Measurements from ENCODE around the gene HACD2.
"Not testable (repeated sequence)": the region's sequence is repeated elsewhere in the genome, so short reads cannot be mapped to it uniquely, and the experiment has no call there.

The HACD2 gene, protein sequence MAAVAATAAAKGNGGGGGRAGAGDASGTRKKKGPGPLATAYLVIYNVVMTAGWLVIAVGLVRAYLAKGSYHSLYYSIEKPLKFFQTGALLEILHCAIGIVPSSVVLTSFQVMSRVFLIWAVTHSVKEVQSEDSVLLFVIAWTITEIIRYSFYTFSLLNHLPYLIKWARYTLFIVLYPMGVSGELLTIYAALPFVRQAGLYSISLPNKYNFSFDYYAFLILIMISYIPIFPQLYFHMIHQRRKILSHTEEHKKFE
- total RNA-seq = 24.8 to 91.8 (median 69.6) reads per million in 18 experiments

DNA sequence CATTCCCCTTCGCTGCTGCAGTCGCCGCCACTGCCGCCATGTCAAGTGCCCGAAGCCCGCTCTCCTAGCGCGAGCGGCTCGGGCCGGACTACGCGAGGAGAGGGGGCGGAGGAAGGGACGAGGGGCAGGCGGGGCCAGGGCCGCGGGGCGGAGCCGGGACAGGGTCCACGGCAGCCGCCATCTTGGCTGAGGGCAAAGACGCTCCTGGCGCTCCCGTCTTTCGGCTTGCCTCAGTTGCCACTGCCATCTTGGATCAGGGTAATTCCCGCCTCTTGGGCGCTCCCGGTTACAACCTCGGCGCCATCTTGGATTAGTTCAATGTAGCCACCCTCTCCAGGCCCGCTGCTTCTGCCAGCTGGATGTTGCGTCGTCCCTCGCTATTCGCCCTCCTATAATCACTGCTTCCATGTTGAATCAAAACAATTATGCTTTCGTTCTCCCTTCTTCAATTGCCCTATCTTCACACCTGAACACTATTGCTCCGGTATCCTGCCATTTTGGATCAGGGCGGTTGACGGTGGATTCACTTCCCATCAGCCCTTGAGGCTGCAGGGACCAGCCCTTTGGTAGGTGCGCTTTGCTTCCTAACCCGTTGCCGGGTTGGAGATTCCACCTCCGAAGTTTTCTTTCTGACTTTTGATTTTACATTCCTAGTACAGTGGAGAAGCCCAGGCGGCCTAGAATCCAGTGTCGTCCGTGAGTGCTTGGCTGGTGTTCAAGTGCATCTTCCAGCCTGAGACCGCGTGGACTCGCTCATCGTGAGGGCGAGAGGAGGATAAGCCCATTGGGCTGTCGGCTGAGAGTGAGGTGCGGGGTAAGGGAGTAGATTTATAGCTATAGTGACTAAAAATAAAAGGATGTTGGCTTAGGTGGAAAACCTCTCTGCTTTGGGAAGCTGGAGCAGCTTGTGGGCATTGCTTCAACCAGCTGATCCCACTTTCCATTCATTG is at the start of gene HACD2:
HACD2 (minus strand) TSS at position 66 of the 950 bp plus-strand sequence; CDS start at position 40, 26 bp downstream.
- peak; percentile 98 for DNase-seq

DNA sequence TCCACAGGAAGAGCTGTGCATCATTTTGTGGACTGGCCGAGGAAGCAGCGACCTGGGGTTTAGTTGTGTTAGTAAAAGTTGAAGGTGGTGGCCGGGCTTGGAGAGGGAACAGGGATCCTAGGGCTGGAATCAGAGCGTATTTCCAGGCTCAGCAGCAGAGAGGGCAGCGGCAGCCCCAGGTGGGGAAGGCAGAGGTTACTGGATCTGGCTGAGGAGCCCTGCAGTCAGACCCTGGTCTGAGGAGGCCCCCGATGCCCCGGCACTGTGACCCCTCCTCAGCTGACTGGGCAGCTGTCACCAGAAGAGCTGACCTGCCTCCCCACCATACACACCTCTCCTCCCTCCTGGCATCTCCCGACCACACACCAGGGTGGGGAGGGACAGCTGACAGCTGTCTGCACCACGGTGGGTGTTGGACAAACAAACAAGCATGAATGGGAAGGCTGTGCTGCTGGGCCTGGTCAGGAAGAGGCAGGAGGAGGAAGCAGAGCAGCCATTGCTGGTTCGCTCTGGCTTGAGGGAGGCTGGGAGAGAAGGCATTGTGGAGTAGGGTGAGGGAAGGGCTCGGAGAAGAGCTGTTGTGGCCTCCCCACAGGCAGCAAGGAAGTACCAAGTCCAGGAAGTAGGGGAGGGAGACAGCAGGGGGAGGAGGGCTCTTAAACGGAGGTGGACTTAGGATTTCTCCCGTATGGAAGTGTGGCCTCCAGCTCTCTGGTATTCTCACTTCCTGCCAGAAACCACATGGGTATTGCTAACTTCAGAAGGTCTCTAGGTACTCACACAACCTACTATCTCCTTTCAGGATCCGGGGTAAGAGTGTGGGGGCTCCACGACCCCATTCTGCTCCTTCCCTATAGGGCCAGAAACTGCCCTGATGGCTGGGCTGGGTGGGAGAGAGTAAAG is 49.5 kb upstream of the HACD2 start:
- DNase-seq = no peak

DNA sequence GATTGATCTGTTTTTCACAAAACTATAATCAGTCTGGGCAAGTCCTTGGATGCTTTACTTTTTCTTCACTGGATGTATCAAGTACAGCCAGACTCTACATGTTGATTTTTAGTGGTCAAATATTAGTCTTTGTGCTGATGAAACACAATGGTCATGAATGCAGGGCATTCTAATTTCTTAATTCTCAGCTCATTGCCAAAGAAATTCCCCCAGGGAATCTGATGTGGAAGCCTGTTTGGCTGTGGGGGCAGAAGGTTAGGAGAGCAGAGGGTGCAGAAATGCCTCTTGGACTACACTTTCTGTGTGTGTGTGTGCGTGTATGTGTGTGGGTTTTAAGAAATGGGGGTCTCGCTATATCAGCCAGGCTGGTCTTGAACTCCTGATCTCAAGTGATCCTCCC is 48.7 kb upstream of the HACD2 start:
- no peak for DNase-seq

DNA sequence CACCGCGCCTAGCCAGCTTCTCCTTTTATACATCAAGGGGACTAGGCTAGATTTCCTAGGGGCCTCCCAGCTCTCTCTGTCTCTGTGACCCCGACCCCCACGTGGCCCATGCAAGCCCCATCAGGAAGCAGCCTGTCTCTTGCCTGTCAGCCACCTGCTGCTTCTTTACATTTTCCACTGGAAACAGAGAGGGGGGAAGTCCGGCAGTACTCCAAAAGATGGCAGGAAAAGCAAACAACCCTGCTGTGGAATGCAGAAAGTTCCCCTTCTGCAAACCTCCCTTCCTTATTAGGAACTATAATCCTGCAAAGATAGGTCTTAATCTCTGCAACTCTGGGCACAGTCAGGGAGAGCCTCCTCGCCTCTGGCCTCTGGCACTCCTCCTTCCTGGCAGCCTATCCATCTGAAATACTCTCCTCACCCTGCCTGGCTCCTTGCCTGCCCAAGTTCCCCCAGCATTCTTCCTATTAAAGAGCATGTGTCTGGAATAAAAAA is 47.4 kb upstream of the HACD2 start:
- DNase-seq = no peak

DNA sequence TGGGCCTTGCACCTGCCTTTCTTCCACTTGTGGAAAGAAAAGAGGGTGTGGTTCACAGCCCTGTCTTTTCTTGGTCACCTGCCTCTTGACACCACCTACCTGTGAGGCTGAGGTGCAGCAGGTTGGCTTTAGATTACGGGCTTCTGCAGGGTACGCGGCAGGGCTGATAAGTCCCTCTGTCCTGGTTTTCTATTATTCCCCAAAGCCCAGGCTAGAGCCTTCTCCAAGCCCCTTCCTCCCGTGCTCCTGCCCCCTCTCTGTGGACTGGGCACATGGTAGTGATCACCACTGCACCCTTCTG is 44.8 kb upstream of the HACD2 start:
- no peak for DNase-seq

DNA sequence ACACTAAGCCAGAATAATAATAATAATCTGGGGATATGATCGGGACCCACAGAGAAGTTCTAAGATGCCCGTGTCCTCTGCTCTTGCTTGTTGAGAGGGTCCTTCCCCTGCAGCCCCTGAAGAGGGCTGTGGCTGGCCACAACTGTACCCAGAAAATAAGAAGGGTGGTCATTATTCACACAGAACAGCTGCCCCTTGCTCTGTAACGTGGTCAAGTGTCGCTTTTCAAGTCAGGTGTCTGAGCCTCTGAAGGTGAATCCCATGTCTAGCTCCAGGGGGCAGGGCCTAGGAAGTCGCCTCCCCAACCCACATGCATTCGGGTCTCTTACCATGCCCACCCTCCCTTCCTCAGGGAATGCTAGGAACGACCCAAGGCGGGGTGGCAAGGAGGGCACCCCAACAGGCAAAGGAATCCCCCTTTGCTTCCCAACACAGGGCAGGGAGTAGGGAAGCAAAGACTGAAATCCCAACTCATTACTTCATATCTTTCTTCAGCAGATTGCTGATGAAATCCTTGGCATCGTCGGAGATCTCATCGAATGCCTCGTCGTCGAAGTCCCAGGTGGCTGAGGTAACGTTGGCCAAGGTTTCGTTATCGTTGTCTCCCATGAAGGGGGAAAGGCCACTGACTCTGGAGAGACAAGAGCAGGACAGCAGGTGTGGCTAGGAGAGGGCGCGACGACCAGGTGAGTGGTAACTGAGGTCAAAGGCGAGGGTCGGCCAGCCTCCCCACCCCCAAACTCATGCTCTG is 44.3 kb upstream of the HACD2 start:
- no peak for DNase-seq

DNA sequence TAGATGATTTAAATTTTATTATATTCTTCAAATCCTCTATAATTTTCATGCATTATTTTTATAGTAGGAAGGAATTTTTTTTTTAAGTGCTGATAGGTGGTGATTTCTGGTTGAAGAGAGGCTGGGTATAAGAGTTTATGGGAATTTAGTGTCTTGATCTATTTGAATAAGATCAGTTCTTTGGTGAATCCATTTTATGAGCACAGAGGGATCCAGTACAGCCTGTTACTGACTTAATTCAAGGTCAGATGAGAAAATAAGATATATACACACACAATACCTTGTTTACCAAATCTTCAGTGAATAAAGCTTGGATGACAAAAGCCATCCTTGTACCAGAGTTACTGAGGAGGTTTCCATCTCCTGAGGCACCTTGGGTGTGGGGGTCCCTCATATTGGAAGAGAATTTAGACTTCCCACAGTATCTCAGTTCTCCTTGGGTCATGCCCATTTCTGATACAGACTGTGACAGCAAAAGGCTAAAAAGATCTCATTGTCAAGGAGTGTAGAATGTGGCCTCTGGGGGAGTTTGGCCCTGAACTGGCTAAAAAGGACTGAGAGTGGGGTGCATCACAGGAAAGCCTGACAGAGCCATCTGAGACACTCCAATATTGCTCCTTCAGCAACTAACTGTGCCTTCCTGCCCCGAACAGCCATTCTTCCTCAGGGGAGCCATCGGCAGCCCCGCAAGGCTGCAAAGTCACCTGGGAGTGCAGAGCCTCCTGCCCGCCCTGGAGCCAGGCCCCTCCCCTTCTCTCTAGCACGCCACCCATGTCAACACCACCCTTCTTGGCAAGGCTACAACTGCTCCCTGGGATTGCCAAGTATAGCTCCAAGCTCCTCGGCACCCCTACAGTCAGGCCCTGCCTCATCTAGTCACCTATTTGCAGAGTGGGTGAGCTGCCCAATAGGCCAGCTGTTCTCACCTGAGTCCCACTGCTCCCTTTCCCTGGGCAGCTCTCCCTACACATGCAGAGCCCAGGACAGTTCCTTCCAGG is 43.1 kb upstream of the HACD2 start:
- DNase-seq = no peak

DNA sequence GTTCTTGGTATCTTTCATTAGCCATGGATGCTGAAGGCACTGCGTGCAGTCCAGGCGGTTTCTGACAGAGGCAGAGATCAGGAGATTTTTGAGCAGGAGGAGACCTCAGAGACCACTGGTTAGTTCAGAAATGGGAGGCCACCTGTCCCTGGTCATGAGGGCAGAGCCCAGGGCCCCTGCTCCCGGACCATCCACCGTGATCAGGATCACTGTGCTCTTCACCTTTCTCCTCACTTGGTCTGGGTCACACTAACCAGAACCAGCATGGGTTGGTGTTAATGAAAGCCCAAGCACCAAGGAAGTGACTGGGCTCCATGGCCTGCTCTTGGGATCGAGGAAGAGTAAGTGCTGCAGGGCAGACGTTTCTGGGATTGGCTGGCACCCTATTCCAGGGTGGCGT is 42.0 kb upstream of the HACD2 start:
- no peak for DNase-seq

DNA sequence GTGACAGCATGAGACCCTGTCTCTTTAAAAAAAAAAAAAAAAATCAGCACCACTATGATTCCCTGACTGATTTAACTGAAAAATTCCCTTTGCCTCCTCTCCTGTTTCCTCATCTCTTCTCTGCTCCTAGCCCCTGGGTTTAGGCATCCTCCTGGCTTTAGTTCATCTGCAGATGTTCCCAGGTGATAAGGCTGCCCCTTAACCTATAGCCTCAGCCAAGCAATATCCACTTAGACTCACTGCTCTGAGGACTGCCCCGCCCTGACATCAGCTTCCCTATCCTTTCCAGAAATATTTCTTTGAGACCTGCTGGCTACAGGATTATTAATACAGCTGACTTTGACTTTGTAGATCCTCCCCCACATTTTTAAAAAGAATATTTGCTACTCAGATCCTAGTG is 39.4 kb upstream of the HACD2 start:
- DNase-seq = no peak

DNA sequence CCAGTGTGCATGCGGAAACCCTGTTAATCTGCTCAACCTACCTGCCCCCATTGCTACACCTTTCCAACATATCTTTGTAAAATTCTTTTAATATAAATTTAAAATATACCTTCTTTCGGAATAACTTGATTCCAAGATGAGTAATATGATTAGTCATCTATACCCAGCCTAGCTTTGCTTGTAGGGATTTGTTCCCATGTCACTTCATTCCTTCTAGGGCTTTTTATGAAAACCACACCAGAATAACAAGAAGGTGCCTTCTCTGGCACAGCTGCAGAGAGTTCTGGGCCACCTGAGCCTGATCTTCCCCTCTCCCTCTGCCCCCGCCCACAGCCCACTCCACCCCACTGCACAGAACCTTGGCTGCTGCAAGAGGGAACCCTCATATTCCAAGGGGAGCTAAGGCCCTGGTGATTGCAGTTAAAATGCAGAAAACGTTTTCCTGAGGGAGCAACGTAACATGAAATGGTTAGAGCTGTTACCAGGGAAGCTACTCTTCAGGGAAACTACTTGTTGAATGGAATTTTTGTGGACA is 38.6 kb upstream of the HACD2 start:
- DNase-seq = no peak

DNA sequence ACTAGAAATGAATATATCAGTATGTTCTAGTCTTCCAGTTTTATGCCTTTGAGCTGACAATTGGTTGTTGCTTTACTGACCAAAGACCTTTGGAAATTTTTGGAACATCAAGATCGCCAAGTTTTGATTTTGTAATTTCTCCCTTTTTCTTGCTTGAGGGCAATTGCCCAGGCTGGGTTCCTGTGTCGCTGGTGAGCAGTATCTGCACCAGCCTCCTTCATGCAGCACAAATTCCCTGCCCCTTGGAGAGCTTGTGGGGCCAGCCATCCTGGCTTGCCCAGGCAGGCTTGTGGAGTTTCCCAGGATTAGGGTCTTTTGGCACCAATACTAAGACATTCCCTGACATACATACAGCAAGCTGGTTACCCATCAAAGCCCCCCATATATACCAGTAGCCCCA is 37.9 kb upstream of the HACD2 start:
- DNase-seq = no peak

DNA sequence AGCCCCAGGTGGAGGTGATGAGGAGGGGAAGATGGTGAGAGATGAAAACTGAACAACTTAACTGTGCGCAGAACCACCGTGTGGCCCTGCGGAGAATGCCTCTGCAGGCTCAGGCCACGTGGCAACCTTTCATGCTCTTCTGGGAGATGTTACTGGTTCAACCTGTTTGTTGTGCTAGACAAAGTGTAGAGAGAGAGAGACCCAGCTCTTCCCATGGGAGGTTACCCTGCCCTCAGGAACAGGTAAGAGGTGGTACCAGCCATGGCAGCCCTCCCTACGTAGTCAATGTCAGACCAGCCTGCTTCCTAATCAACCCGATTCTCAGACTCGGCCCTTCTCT is 37.0 kb upstream of the HACD2 start:
- no peak for DNase-seq

DNA sequence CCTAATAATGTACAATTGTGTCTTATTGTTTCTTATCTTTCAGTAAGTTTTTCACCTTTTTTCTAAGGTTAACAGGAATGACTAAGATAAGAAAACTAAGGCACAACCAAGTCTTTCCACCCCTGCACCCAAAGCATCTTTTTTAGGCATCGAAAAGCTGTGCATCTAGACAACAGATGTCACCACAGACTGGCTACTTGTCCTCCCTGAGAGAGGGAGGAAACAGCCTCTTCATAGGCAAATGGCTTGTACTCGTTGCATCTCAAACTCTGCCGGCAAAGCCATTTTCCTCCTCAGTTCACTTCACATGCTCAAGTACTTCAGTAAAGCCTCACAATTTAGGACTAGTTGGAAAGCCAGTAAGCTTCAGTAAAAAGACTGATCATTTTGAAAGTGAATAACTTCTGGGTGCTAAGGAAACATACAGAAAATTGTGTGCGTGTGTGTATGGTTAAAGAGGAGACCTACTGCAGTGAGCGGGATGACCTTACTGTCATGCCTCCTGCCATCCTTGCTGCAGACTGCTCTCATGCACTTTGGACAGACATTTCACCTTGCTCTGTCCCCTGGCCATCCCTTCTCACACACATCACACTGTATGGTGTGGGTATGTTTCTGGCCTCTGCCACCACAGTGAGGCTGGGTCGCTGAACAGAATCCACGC is 36.5 kb upstream of the HACD2 start:
- DNase-seq = no peak

DNA sequence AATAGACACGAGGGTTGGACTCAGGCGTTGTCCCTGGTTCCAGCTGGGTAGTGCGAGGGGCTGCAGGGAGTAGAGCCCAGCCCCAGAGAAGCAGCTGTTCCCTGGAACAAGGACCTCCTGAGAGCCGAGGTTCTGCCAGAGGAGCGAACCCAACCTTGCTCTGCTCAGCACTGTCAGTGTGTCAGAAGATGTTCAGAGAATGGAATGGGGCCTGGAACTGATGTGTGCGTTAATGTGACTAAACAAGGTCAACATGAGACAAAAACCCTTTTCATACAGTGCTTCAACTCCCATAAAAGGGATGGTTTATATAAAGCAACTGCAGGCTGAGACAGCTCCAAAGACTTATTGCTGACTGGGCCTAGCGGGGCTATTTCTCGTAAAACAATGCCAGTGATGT is 35.5 kb upstream of the HACD2 start:
- DNase-seq = no peak

DNA sequence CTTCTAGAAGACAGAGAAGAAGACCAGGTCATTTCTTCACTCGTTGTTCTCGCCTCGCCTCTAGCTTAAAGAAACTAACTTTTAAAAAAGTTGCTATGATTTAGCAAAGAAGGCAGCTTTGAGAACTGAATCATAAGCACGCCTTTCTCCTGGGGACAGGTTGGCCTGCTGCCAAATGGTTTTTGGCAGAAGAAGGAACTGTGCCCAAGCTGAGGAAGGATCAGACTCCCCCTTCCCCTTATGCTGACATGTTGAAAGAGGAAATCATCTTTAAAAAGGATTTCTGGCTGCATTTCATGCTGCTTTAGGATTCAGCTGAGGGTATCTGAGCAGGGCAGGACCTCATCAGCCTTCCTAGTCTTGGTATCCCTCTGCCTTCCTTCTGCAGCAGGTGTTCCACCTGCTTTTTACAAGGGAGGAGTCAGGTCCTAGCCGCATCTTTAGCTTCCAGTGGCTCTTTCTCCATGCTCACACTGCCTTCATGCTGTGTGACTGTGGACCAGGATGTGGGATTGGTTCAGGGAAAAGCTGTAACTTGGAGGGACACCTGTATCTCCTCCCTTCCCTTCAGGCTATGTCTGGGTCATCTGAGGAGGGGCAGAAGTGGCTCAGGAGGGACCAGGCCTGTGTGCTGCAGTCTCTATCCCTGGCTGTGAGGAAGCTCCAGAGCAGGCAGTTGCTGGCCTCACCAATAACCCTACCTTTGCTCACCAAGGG is 34.1 kb upstream of the HACD2 start:
- DNase-seq = peak; percentile 95

DNA sequence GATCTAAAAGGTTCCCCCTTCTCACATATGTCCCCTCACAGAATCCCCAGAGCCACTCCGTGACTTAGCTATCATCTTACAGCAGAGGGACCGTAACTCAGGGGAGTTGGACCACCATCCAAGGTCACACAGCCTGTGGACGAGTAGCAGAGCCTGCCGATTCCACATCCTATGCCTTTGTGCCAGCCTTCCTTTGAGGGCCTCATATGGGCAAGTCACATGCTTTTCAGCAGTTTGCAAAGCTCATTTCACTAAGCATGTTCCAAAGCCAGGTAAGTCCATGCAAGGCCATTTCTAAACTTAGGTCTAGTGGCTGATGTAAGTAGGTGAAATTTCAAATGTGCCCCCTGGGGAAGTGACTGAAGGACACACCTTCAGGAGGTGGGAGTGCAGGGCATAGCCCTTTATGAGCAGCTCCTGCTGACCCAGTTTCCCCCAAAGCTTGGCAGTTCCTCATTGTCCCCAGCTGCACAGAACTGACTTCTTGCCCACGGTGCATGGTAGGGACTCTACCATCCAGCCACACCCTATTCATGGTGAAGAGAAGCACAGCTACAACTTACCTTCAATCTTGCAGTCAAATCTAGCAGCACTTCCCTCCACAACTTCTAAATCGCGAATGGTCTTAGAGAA is 33.3 kb upstream of the HACD2 start:
- DNase-seq = no peak

DNA sequence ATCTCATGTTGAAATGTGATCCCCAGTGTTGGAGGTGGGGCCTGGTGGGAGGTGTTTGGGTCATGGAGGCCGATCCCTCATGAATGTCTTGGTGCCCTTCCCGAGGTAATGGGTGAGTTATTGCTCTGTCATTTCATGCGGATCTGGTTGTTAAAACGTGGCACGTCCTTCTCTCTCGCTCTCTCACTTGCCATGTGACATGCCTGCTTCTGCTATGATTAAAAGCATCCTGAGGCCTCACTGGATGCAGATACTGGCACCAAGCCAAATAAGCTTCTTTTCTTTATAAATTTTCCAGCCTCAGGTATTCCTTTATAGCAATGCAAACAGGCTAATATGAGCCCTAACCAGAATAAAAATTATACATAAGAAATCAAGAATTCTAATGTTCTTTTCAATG is 31.7 kb upstream of the HACD2 start:
- no peak for DNase-seq

DNA sequence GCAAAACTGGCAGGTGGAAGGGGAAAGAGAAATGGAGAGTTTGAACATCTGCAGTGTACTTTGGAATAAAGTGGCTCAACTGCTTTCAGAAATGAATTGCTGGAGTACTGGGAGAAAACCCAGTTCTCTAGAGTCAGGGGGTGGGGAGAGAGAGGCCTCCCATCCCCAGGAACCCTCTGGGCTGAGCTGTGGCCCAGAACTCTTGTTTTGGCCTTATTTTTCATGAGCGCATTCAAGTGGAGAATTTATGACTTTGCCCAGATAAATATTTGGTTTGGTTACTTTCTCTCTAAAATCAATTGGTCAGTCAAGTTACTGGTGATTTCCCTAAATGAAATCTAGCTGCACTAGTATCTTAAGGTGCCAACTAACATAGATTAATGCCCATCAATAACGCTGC is 28.7 kb upstream of the HACD2 start:
- DNase-seq = no peak

DNA sequence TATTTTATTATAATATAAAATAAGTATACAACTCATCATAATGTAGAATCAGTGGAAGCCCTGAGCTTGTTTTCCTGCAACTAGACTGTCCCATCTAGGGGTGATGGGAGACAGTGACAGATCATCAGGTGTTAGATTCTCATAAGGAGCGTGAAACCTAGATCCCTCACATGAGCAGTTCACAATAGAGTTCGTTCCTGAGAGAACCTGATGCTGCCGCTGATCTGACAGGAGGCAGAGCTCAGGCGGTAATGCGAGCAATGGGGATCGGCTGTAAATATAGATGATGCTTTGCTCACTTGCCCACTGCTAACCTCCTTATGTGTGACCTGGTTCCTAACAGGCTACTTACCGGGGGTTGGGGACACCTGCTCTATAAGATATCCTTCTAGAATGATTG is 26.8 kb upstream of the HACD2 start:
- not testable (repeated sequence) for DNase-seq

Measured in inflammatory macrophage (primary cell).